Neural progenitor cell (in vitro differentiated cells): Measurements from ENCODE around the gene CLK3. TPM values are rescaled to one million over a fixed set of nuclear protein-coding genes. Genes with fewer than 3 reads are reported as not detected.

Source experiments
- DNase-seq: peaks from one replicate; pipeline ENCODE4 v3.0.0-alpha.2; 2016; ENCODE audit warnings: low spot score
- H2AFZ ChIP-seq: fragments of 200-600 bp; sonication (generic); replicated peaks from 2 replicates; pipeline ENCODE4 v1.6.1; 2016; ENCODE audit warnings: antibody characterized with exemption
- H3F3A ChIP-seq: fragments of 200-600 bp; sonication (generic); 2 replicates; pipeline ENCODE4 v1.6.1; 2016; ENCODE audit warnings: antibody characterized with exemption, low read depth
- H3K27ac ChIP-seq: fragments of 200-600 bp; sonication (generic); 2 replicates; pipeline ENCODE4 v1.5.1; 2016; ENCODE audit warnings: mild to moderate bottlenecking
- H3K27me3 ChIP-seq: fragments of 200-600 bp; sonication (generic); 2 replicates; pipeline ENCODE4 v1.6.1; 2016; ENCODE audit warnings: mild to moderate bottlenecking, moderate library complexity
- H3K36me3 ChIP-seq: fragments of 200-600 bp; sonication (generic); 2 replicates; pipeline ENCODE4 v1.5.1; 2016
- H3K4me1 ChIP-seq: fragments of 200-600 bp; sonication (generic); 2 replicates; pipeline ENCODE4 v1.6.1; 2016; ENCODE audit warnings: mixed run types
- H3K4me2 ChIP-seq: fragments of 200-600 bp; sonication (generic); 2 replicates; pipeline ENCODE4 v1.6.1; 2016
- H3K4me3 ChIP-seq: fragments of 200-600 bp; sonication (generic); 2 replicates; pipeline ENCODE4 v1.5.1; 2016
- H3K79me2 ChIP-seq: fragments of 200-600 bp; sonication (generic); 2 replicates; pipeline ENCODE4 v1.6.1; 2016; ENCODE audit warnings: low read depth
- H3K9ac ChIP-seq: fragments of 200-600 bp; sonication (generic); 2 replicates; pipeline ENCODE4 v1.6.1; 2016
- H3K9me3 ChIP-seq: fragments of 200-600 bp; sonication (generic); 2 replicates; pipeline ENCODE4 v1.5.1; 2016; ENCODE audit warnings: low read depth
- H4K20me1 ChIP-seq: fragments of 200-600 bp; sonication (generic); 2 replicates; pipeline ENCODE4 v1.6.1; 2016; ENCODE audit warnings: low read depth
- H3K27ac Mint-ChIP-seq: 3 replicates; pipeline ENCODE4 v1.8.0; 2021; ENCODE audit warnings: mixed read lengths
- H3K27me3 Mint-ChIP-seq: 2 replicates; pipeline ENCODE4 v1.8.0; 2022; ENCODE audit warnings: low read depth, mild to moderate bottlenecking, inconsistent platforms, moderate library complexity, mixed read lengths; ENCODE audit not compliant: insufficient read depth
- H3K36me3 Mint-ChIP-seq: 3 replicates; pipeline ENCODE4 v1.8.0; 2021; ENCODE audit warnings: mixed read lengths
- H3K4me1 Mint-ChIP-seq: 3 replicates; pipeline ENCODE4 v1.8.0; 2021; ENCODE audit warnings: mixed read lengths
- H3K4me3 Mint-ChIP-seq: 3 replicates; pipeline ENCODE4 v1.8.0; 2021; ENCODE audit warnings: mild to moderate bottlenecking, moderate library complexity, mixed read lengths
- H3K9me3 Mint-ChIP-seq: 3 replicates; pipeline ENCODE4 v1.8.0; 2020; ENCODE audit warnings: mixed read lengths
- EZH2 ChIP-seq: fragments of 200-600 bp; sonication (generic); IDR thresholded peaks from 2 replicates; pipeline ENCODE4 v1.6.1; 2017; ENCODE audit warnings: antibody characterized with exemption, mild to moderate bottlenecking, moderate library complexity
- EZH2phosphoT487 ChIP-seq: fragments of 200-600 bp; sonication (generic); IDR thresholded peaks from 2 replicates; pipeline ENCODE4 v1.6.1; 2017; ENCODE audit warnings: antibody characterized with exemption
- total RNA-seq: library from RNA; depleted of rRNA; stranded (reverse); fragments of >200 nt; gene quantifications from 2 replicates; pipeline ENCODE4 v1.2.3, GENCODE V29; 2015; ENCODE audit warnings: low replicate concordance
- TF ChIP-seq, protein P1 (sequence below): fragments of 200-600 bp; sonication (generic); IDR thresholded peaks from 2 replicates; pipeline ENCODE4 v1.5.1; 2017; ENCODE audit warnings: antibody characterized with exemption, mild to moderate bottlenecking

Gene CLK3
- total RNA-seq, 1 donor from 2014 or later, result 66.1 TPM

GRCh38 chr15:74621546-74621920, 5.9 kb downstream of the CLK3 start:
- no peak overlapping the region for H3K27ac ChIP-seq
- no peak overlapping the region for H3K27ac Mint-ChIP-seq
- peaks cover 4% of the 10 kb centered on the region for H3K27me3 Mint-ChIP-seq
- peaks cover 9% of the 10 kb centered on the region for H3F3A ChIP-seq
- H3K4me3 ChIP-seq, result no peak overlapping the region
- H4K20me1 ChIP-seq, result peaks cover 73% of the 10 kb centered on the region
- no peak overlapping the region for H3K4me2 ChIP-seq
- no peak overlapping the region for H3K9ac ChIP-seq
- H3K4me1 Mint-ChIP-seq, result peaks cover 17% of the 10 kb centered on the region
- no peak overlapping the region for H3K4me3 Mint-ChIP-seq
- peaks cover 33% of the 10 kb centered on the region for H3K36me3 Mint-ChIP-seq
- no peak overlapping the region for H2AFZ ChIP-seq
- peaks cover 44% of the 10 kb centered on the region for H3K79me2 ChIP-seq
- H3K4me1 ChIP-seq, result peaks cover 10% of the 10 kb centered on the region
- H3K9me3 Mint-ChIP-seq, result no peaks in the 10 kb centered on the region
- no peaks in the 10 kb centered on the region for H3K27me3 ChIP-seq
- no peaks in the 10 kb centered on the region for H3K36me3 ChIP-seq
- H3K9me3 ChIP-seq, result no peaks in the 10 kb centered on the region
- DNase-seq, result no peak
- TF ChIP-seq EZH2phosphoT487, result no peak

DNA sequence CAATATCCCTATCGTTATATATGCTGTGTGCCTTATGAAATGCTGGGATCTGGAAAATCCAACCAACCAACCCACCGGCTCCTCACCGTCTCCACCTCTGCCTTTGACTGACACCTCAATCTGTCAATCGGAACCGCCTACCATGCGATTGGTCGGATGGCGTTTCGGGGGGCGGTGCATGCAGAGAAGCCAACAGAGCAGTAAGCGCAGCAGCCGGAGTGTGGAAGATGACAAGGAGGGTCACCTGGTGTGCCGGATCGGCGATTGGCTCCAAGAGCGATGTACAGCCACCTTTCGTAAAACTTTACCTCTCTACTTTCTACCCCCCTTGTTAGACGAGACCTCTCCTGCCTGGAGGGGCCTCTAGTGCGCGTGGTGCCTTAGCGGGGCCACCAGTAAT, 6.3 kb downstream of the CLK3 start:
- Histone ChIP-seq H4K20me1 (peaks cover 69% of the 10 kb centered on the region), H3K9ac (no peak overlapping the region), H3F3A (peaks cover 9% of the 10 kb centered on the region), H3K4me1 (peaks cover 6% of the 10 kb centered on the region), H2AFZ (no peak overlapping the region), H3K4me2 (no peak overlapping the region), H3K9me3 (no peaks in the 10 kb centered on the region), H3K27me3 (no peaks in the 10 kb centered on the region), H3K27ac (no peak overlapping the region), H3K79me2 (peaks cover 40% of the 10 kb centered on the region), H3K36me3 (no peaks in the 10 kb centered on the region), H3K4me3 (no peak overlapping the region)
- H3K27me3 Mint-ChIP-seq, result peaks cover 4% of the 10 kb centered on the region
- H3K4me1 Mint-ChIP-seq, result peaks cover 13% of the 10 kb centered on the region
- H3K36me3 Mint-ChIP-seq, result peaks cover 33% of the 10 kb centered on the region
- TF ChIP-seq, protein P1, sequence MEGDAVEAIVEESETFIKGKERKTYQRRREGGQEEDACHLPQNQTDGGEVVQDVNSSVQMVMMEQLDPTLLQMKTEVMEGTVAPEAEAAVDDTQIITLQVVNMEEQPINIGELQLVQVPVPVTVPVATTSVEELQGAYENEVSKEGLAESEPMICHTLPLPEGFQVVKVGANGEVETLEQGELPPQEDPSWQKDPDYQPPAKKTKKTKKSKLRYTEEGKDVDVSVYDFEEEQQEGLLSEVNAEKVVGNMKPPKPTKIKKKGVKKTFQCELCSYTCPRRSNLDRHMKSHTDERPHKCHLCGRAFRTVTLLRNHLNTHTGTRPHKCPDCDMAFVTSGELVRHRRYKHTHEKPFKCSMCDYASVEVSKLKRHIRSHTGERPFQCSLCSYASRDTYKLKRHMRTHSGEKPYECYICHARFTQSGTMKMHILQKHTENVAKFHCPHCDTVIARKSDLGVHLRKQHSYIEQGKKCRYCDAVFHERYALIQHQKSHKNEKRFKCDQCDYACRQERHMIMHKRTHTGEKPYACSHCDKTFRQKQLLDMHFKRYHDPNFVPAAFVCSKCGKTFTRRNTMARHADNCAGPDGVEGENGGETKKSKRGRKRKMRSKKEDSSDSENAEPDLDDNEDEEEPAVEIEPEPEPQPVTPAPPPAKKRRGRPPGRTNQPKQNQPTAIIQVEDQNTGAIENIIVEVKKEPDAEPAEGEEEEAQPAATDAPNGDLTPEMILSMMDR, result no peak
- TF ChIP-seq EZH2 (no peak), EZH2phosphoT487 (no peak)
- no peaks in the 10 kb centered on the region for H3K9me3 Mint-ChIP-seq
- no peak overlapping the region for H3K4me3 Mint-ChIP-seq
- peak; percentile 54 for DNase-seq
- H3K27ac Mint-ChIP-seq, result peak overlapping the region; percentile 66

DNA sequence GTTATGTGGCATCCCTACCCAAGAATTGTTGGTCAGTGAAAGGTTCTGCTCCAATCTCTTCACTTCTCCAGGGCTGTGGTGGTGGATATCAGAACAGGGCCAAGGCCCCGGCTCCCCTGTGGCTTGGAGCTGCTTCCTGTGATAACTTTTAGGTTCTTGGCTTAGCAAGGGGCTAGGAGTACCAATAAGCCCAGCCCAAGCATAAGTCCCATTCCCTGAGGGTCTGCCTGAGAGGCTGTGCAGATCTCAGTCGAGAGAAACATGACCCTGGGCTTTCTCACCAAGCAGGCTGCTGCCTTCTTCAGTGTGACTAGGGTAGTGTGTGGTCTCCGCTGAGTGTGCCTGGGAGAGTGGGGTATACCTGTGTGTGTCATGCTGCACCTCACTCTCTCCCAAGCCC, 7.1 kb downstream of the CLK3 start:
- H3K27me3 Mint-ChIP-seq, result peaks cover 4% of the 10 kb centered on the region
- H3K27ac Mint-ChIP-seq, result no peak overlapping the region
- Histone ChIP-seq H4K20me1 (peaks cover 61% of the 10 kb centered on the region), H3K9ac (no peak overlapping the region), H3K79me2 (peaks cover 31% of the 10 kb centered on the region), H3K4me3 (no peak overlapping the region), H3K36me3 (no peaks in the 10 kb centered on the region), H3F3A (peaks cover 9% of the 10 kb centered on the region), H2AFZ (no peak overlapping the region), H3K27ac (no peak overlapping the region), H3K4me2 (no peak overlapping the region), H3K9me3 (no peaks in the 10 kb centered on the region), H3K27me3 (no peaks in the 10 kb centered on the region), H3K4me1 (no peaks in the 10 kb centered on the region)
- no peaks in the 10 kb centered on the region for H3K9me3 Mint-ChIP-seq
- TF ChIP-seq EZH2, result no peak
- no peak for TF ChIP-seq EZH2phosphoT487
- H3K4me3 Mint-ChIP-seq, result no peak overlapping the region
- H3K36me3 Mint-ChIP-seq, result peaks cover 34% of the 10 kb centered on the region
- DNase-seq, result no peak
- peaks cover 4% of the 10 kb centered on the region for H3K4me1 Mint-ChIP-seq

DNA sequence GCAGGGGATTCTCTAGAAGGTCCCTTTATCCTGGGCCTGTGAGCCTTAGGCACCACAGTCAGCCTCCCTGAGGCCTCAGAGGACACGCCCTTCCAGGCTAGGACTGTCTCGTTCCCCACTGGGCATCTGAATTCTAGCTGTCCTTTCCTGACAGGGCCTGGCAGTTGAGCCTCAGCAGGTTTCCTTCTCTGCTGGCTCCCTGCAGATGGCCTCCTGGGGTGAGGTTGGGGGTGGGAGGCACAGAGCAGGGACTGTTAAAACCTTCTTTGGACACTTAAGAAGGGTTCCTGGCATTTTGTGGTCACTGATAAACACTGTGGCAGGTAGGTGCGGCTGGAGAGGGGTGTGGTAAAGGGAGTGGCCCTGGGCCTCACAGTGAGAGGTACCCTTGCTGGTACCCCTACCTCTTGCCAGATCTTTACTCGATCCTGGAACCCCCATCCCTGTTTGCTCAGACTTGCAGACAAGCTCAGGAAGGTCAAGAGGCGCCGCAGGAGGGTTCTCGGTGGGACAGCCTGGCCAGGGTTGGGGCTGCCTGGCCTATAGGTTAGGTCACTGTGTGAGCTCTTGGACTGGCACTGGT, 8.5 kb downstream of the CLK3 start:
- Histone ChIP-seq H3K4me2 (no peak overlapping the region), H3K27ac (no peak overlapping the region), H3K27me3 (no peaks in the 10 kb centered on the region), H3K79me2 (peaks cover 18% of the 10 kb centered on the region), H4K20me1 (peaks cover 52% of the 10 kb centered on the region), H2AFZ (no peak overlapping the region), H3K9ac (no peak overlapping the region), H3K36me3 (no peaks in the 10 kb centered on the region), H3K4me3 (no peak overlapping the region), H3K4me1 (no peaks in the 10 kb centered on the region), H3F3A (peaks cover 9% of the 10 kb centered on the region), H3K9me3 (no peaks in the 10 kb centered on the region)
- Mint-ChIP-seq H3K4me3 (no peak overlapping the region), H3K27ac (no peak overlapping the region), H3K4me1 (no peaks in the 10 kb centered on the region), H3K9me3 (no peaks in the 10 kb centered on the region), H3K36me3 (peaks cover 44% of the 10 kb centered on the region), H3K27me3 (peaks cover 10% of the 10 kb centered on the region)
- no peak for DNase-seq
- no peak for TF ChIP-seq EZH2
- no peak for TF ChIP-seq EZH2phosphoT487
- TF ChIP-seq, protein P1, result no peak
